NCI-H2107 treated with DMSO at 0.1 percent for 48 hours (cell line): ENCODE results near the gene CCDC33.

Source experiments
- DNase-seq: peaks from one replicate; lab custom pipeline; 2025; ENCODE audit not compliant: unreplicated experiment; lab: John Stamatoyannopoulos, UW

CCDC33 gene

GRCh38 chr15:74311734-74312444 lies 75.8 kb downstream of the CCDC33 start:
- DNase-seq = no peak

DNA sequence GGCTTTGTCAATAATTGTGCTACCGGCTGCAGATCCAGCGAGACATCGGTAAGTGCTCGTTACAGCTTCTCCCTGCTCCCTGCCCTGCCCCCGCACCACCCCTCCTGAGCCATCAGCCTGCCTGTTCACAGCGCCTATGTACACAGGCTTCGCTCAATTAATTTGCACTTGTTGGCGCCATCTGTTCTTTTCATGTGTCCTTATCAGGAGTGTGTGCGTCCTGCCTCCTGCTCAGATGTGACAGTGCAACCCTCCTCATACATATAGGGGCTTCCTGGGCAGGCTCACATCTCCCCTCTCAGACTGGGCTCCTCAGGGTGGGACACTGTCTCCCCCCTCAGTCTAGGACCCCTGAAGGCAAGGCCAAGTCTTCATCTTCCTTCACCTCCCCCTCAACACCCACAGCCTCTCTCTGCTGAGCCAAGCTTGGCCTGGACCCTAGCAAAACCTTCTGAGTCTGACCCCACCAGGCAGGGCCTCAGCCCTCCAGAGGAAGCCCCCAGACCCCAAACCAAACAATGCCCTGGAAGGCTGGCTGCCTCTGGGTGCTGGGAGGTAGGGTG lies 76.4 kb downstream of the CCDC33 start:
- peak; percentile 82 for DNase-seq

DNA sequence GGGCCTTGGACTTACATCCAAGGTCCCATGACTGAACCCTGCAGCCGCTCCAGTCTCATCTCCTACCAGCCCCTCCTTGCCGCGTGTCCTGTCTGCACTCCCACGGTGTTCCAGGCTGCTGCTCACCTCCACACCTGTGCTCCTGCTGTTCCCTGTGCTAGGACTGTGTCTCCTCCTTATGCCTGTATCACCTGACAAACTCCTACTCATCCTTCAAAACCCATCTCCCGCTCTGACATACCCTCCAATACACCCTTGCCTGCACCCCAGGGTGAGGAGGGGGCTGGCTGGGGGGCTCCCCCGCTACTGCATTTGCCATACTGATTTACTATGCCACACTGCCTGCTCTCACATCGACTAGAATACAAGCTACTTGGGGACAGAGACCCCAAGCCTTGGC lies 77.8 kb downstream of the CCDC33 start:
- DNase-seq = no peak

DNA sequence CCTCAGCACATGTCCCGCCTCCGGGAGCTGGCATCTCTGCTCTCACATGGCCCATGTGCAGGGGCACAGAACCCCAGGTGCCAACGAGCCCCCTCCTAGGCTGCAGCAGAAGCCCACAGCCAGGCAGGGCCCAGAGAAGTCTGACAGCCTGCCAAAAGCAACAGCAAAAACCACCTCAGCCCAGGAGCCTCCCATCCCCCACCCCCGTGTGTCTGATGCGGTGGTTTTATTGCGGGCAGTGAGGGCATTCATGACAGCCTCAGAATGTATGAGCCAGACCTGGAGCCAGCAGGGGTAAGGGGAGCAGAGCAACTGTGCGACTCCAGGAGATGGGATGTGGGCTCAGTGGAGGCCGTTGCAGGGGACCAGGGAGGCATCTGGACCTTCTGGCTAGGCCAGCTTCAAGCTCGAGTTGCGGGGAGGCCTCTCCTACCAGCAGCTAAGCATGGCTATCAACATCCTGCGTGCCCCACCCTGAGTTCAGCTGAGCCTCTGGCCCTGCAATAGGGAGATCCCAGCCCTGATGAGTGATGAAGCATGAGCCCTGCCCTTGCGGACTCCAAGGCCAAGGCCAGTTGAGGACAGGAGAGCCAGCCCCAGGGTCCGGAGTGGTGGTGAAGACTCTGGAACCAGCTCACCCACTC lies 78.8 kb downstream of the CCDC33 start:
- DNase-seq = no peak

- no peak for DNase-seq
Measured at GRCh38 chr15:74315626-74316025, 79.5 kb downstream of the CCDC33 start.

DNA sequence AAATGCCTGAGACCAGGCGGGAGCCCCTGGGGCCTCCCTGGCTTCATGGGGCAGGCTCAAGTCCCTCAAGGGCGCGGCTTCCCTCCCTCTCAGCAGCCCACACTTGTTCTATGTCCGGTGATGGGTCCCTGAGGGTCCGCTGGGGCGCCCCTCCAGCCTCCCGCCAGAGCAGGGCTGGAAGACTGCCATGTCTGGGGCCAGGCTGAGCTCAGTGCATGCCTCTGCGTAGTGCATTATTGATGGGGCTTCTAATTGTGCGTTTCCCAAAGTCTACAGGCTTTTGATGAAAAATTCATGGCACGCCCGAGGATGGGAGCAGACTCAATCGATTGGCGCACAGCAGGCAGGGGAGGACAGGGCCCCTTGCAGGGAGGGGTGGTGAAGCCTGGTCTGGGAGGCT lies 80.0 kb downstream of the CCDC33 start:
- DNase-seq = no peak

DNA sequence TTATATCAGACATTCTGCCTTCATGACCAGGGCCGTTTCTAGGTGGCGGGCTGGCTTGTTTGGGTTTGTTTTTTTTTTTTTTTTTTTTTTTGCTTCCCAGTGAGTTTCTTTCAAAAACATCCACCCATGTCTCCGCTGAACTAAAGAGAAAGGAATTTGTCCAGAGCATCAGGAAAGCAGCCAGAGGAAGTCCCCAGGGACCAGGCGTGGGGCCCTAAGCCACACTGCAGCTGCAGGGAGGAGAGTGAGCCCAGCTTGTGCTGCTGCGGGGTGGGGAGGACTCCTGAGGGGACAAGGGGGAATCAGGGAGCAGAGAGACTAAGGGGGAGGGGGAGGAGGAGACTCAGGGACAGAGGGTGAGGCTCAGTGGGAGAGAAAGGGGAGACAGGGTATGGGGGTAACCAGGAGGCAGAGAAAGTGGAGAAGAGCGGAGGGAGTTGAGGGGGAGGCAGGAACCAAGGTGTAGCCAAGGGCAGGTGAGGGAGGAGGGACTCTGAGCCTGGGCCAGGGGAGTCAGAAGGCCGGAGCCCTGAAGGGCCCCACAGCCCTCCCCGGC lies 81.8 kb downstream of the CCDC33 start:
- DNase-seq = peak; percentile 82

GRCh38 chr15:74318376-74319137 lies 82.4 kb downstream of the CCDC33 start:
- DNase-seq = peak; percentile 16

DNA sequence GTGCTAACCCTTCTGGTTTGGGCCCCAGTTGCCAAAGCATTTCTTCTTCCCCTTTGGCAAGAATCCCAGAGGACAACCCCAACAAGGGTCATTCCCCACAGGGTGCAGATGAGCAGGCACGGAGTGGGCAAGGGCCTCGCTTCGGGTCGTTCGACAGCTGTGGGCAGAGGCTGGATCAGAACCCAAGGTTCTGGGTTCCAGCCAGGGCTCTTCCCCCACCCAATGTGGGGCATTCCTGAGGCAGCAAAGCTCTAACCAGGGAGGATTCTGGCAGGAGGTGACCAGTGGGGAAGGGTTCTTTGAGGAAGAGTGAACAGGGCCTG lies 83.0 kb downstream of the CCDC33 start:
- DNase-seq = no peak

GRCh38 chr15:74319596-74320351 lies 83.6 kb downstream of the CCDC33 start:
- DNase-seq = no peak

DNA sequence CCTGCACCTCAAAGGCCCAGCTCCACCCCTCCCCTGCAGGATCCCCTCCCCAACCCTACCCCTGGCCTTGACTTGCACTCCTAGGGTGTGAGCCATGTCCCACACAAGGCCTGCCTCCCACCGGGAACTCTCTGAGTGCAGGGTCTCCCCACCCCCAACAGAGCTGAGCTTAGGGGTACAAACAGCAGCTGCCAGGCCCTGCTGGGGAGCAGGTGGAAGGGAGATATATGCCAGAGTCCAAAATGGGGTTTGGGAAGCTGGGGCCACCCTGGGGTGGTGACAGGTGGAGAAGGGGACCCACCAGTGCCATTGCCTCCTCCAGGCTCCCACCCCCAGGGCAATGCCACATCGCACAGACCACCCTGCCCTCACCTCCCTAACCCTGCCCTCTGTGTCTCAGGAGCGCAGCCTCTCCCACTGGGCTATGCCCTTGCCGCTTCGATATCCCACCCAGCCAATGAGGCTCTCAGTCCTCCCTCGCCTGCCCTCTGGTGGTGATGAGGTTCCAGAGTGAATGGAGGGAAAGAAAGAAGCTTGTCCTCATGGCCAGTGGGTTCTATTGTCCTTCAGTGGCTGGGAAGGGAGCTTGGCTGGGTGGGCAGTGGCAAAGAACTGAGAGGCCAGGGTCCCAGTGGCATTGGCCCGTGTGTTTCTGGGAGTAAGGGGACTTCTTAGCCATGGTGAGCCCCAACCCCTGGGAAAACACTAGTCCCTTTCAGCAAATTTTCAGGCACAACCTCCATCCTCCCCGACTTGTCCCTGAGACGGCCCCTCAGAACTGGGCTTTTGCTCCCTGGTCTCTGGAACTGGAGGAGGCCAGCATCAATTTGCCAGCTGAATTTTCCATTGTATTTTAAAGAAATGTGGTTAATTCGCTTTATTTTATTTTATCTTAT lies 84.5 kb downstream of the CCDC33 start:
- peak; percentile 34 for DNase-seq

GRCh38 chr15:74322558-74323180 lies 86.5 kb downstream of the CCDC33 start:
- DNase-seq = peak; percentile 33

GRCh38 chr15:74324714-74325113 lies 88.6 kb downstream of the CCDC33 start:
- DNase-seq = no peak

DNA sequence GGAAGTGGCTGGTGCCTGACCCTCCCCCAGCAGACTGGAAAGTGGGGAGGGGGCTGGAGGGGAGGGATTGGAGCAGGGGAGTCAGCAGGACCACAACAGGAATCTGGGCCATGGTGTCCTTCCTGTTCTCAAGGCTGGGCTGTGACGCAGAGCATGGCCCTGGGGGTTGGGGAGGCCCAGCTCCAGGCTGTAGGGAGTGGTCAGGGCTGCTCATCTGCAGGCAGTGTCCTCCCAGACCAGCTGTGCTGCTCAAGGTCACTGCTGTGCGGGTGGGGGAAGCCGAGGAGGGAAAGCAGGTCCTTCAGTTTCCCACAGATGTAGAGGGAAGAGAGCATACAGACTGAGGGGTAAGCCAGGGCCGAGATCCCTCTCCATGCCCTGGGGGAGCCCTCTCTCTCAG lies 90.6 kb downstream of the CCDC33 start:
- no peak for DNase-seq

GRCh38 chr15:74327756-74328155 lies 91.6 kb downstream of the CCDC33 start:
- no peak for DNase-seq

- DNase-seq = no peak
Measured at GRCh38 chr15:74328331-74329056, 92.4 kb downstream of the CCDC33 start.

GRCh38 chr15:74330861-74331408 lies 94.8 kb downstream of the CCDC33 start:
- no peak for DNase-seq

- no peak for DNase-seq
Measured at GRCh38 chr15:74332011-74332410, 95.9 kb downstream of the CCDC33 start.
